ENCODE measurements around the gene GPSM1.

Gene GPSM1

DNA sequence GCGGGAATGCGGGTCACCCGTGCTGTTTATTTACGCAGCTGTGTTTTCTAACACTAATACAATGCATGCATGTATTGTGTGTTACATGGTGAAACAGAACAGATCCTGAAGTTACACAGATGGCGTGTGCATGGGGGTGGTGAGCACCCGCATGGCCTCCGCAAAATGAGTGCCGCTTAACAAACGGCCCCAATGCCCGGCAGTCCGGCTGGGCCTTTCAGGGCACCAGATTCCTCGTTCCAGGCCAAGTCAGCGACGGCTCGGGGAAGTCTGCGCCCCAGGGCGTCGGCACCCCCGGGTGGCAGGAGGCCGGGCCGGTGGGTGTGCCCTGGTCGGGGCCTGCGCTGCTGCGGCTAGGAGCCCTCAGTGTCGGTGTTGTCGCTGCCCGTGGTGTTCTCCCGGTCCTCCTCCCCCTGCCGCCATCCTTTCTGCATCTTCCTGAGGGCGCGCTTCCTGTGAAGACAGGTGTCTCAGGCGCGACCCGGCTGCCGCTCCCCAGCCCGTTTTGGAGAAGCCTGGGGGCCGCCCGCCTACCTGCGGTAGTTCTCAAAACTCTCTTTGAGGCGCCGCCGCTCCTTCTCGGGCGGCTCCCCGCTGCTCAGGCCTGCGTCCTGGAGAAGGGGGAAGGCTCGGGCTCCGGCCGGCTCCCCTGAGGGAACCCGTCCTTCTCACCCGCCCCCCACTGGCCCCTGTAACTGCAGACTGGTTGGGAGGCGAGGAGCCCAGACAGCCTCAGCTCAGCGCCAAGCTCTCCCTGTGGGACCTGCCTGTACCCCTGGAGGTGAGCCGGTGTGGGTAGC is 36.8 kb downstream of the GPSM1 start:
- no peak for DNase-seq

GRCh38 chr9:136364942-136365774 is 37.8 kb downstream of the GPSM1 start:
- DNase-seq, result no peak

DNA sequence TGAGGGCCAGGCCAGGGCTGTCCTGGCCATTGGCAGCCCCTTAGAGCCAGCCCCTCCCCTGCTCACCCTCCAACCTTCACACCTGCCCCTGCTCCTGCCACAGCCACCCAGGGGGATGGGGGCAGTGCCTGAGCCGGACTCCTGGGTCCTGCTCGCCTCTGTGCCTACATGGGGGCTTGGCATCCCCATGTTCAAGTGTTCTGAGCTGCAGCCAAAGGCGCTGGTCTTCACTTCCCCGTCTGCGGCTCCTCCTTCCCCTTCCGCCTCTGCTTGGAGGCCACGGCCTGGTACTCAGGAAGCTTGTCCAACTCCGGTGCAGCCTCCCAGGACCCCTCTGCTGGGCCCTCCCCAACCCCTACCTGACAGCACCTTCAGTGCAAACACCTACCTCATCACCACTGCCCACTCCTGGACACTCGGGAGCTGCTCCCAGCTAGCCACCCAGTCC is 38.5 kb downstream of the GPSM1 start:
- DNase-seq, result peak in 1 of 2 donors; percentile 11

GRCh38 chr9:136366826-136367225 is 39.5 kb downstream of the GPSM1 start:
- DNase-seq, result no peak

GRCh38 chr9:136367296-136368145 is 40.2 kb downstream of the GPSM1 start:
- no peak for DNase-seq

DNA sequence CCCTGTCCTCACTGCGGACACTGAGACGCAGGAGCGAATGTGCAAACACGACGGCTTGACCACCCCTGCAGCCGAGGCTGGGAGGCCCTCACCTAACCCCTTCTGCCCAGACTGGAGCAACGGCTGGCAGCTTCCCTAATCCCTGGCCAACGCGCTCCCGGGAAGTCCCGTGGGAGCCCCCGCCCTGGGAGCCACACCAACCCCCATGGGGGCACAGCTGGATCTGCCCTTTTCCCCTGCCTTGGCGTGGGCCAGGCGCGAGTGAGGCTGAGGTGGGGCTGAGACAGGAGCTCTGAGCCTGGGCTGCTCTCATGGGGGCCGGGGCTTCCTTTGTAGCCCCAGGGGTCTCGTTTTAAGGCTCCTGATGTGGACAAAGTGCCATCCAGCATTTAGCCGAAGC is 40.9 kb downstream of the GPSM1 start:
- DNase-seq, result no peak

DNA sequence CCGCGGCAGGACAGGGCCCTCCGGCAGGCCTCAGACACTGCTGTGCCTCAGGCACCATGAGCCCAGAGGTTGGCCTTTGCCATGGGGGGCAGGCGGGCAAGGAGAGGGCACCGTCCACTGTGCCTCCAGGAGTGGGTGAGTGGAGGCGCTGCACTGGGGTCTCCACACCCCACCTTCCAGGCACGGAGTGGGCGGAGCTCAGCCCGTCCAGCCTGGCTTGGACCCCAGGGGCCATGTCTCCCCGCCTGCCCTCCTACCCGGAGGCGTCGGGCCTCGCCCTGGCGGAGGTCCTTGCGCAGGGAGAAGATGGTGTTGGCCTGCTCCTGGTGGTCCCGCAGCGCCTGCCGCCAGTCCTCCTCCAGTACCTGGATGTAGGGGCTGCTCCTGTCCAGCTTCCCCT is 42.7 kb downstream of the GPSM1 start:
- no peak for DNase-seq

DNA sequence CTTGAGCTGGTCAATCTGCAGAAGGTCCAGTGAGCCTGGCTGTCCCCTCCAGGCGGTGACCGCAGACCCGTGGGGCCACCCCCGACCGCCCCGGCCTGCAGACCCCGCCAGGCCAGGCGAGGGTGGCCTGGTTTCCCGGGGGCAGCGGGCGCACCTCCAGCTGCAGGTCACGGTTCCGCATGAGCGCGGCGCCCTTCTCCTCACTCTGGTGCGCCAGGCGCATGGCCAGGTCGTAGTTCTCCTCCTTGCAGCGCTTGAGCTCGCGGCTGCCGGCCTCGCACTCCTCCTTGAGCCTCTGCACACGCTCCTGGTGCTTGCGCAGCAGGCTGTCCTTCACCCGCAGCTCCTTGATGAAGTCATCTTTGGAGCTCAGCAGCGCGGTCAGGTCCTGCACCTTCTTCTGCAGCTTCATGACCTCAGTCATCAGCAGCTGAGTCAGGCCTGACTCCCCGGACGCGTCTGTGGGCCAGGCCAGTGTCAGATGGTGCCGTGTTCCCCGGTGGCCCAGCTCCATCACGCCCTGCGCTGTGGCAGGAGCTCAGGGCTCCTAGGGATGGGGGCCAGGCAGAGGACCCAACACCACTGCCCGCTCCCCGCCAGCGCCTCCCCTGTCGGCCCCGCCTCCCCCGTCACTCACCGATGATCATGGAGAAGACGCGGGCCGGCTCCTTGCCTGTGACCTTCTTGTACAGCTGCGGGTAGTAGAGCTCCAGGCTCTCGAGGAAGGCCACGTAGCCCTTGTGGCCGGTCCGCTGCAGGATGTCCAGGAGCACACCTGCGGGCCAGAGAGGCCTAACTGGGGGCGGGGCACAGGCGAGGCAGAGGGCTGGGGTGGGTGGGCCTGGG is 43.6 kb downstream of the GPSM1 start:
- DNase-seq, result no peak

DNA sequence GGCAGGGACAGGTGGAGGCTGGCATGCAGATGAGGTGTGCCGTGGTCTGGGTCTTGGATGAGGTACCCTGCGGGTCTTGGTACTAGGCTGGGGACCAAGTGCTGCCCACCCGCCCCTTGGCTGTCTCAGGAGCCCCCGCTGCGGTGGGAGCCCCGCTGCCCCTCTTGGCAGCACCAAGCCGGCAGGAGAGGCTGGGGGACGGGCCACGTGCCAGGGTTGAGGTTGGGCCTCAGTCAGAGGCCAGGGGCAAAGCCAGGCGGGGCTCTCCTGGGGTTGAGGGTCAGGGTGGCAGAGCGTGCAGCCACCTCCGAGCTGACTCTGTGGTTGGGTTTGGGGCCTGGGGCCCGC is 44.2 kb downstream of the GPSM1 start:
- DNase-seq, result no peak

DNA sequence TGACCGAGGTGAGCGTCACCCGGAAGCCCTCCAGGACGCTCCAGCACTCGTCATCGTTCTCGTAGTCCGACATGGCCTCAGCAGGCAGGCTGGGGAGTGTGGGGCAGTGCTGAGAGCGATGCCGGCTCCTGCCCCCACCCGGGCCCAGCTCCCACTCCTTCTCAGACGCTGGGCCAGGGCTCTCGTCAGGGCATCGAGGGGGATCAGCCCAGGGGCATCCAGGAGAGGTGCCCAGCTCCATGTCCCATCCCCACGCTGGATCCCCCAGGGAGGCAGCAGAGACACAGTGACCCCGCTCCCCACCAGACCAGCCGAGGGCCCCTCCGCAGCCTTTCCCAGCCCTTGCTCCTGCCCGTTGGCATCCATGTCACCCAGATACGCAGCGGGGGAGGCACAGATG is 44.7 kb downstream of the GPSM1 start:
- DNase-seq, result no peak

DNA sequence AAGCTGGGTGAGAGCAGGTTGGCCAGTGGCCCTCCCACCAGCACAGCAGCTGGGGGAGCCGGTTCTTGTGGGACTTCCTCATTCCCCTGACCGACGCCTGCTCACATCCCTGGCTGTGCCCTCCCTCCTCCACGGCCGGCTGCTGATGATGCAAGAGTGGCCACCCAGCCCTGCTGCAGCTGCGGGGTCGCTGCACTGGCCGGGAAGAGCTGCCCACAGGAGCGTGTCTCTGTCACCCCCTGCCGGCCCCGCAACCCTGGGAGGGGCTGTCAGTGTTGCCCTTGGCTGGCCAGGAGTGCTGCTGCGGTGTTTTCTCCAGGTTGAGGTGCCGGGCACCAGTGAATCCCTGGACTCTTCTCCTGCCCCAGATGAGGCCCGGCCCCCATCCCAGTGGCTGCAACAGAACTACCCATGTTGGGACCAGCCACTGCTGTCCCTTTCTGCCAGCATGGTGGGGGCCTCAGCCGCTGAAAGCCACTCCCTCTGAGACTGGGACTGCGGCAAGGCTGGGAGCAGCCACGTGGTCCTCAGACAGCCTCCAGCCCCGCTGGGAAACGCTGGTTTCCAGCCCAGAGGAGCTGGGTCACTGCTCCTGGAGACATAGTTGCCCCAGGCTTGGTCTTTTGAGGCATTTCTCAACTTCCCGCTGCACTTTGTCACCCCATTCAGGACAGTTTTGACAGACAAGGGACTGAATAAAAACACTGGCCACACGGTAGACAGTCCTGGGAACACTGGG is 45.4 kb downstream of the GPSM1 start:
- DNase-seq, result peak in 1 of 2 donors; percentile 29

- DNase-seq, result peak in 1 of 2 donors; percentile 43
These were observed 46.2 kb downstream of the GPSM1 start, which contains the start of gene CARD9 for GRCh38 chr9:136373300-136374182. Gene CARD9 (minus strand): TSS chr9:136373669. CDS start chr9:136372078, 1,591 bp downstream.

DNA sequence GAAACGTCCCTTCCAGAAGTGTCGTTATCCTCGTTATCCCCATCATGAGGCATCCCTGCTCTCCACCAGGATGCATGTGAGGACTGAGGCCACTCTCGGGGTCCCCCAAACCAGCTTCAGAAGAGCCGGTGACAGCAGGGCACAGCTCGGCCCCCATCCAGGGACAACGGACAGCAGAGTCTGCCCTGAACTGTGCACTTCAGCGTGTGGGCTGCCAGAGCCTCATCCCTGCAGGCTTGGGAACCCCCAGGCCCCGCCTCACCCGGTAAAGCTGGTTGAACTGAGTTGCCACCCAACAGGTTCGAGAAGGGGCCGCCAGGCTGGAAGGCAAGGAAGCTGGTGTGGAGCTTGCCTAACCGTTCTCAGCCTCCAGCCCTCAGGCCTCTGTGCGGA is 46.8 kb downstream of the GPSM1 start:
- DNase-seq, result no peak

DNA sequence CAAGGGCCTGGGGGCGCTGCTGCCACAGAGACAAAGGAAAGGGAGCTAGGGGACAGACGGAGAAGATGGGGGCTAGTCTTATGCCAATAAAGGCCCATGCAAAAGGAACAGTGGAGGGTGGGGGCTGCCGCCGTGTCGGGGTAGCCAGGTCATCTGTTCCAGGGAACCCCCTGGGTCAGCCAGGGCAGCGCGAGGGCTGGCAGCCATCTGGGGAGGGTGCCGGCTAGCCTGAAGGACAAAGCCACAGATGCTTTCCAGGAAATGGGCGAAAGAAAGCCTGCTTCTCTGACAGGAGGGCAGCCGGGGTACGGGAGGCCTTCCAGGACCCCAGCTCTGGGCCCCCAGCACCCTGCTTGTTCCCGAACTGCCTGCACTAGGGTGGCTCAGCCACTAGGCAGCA is 47.8 kb downstream of the GPSM1 start:
- no peak for DNase-seq

- DNase-seq, result no peak
These were observed 49.1 kb downstream of the GPSM1 start for GRCh38 chr9:136376457-136376856.

DNA sequence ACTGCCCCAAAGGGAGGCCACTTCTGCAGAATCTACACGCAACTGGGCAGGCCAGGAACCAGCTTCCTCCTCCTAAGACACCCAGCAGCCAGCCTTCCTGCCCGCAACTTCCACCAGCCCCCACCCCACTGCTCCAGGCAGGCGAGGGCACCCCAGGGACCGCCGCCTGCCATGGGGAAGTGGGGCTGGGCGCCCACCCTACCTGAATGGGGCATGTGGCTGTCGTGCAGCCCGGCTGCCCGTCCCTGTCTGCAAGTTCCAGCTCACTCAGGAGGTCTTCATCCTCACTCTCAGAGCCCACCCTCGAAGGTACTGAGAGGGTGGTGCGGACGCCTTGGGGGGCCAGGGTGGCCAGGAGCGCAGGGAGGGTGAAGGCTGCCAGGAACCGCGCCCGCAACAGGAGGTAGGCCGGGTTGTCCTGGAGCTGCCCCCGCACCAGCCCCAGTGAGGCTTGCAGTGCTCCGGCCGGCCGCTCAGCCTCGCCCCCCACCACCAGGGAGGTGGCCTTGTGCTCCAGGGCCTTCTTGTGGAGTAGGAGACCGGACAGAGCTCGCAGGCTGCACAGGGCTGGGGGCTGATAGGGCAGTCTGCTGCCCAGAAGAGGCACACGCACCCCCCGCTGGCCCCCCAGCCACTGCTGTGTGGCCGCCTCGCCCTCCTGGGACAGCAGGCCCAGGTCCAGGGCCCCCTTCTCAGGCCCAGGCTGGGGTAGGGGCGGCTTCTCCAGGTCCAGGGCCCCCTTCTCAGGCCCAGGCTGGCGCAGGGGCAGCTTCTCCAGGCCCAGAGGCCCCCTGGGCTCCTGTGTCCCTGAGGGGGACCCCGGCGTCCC is 50.2 kb downstream of the GPSM1 start:
- DNase-seq, result no peak

DNA sequence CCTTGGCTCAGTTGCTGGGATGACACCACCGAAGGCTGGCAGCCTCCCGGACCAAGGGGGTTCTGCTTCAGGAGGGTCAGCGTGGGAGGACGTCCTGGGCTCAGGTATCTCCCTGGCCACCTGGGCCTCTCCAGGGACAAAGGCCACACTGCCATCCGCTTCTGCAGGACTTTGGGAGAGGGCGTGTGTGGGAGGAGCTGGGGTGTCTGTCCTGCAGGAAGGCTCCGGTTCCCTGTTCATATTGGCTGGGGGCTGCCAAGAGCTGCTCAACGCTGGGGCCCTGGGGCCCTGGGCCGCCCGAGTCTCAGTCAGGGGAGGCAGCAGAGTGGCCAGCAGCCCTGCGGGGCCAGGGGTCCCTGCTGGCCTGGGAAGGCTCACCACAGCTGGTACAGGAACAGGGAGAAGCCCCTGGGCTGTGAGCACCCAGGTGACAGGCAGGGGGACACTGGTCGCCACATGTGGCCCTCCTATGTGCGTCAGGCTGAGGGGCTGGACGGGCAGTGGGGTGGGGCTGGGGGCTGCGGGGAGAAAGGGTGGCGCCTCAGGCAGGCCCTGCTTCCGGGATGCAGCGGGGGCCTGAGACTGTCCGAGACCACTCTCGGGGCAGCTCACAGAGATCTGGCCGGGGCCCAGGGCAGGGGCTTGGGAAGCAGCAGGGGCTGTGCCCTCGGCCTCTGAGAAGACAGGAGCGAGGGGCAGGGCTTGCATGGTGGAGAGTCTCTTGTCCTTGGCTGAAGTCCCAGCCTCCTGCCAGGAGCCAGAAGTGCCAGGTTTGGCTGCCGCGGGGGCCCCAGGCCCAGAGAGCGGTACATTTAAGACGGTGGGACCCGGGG is 51.0 kb downstream of the GPSM1 start:
- DNase-seq, result no peak

GRCh38 chr9:136379003-136379287 is 51.6 kb downstream of the GPSM1 start:
- DNase-seq, result no peak

DNA sequence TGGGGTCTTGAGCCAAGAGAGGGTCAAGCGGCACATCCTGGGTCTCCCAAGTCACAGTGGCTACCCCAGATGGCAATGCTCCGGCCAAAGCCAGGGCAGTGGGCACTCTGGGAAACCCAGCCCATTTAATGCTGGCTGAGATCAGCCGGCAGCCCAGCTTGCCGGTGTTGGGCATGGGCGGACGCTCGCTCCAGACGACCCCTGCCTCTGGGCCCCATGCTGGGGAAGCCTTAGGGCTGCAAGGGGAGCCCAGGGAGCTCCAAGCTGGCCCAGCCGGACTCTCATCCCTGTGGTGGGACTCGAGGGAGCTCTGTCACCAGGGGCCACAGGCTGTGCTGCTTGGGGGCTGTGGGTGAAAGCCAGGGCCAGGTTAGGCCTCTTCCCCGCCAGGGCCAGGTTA is 52.1 kb downstream of the GPSM1 start:
- no peak for DNase-seq
